NCI-H446 treated with DMSO at 0.1 percent for 48 hours (cell line): ENCODE measurements around the gene IRF3.
"Not testable (repeated sequence)": the region's sequence is repeated elsewhere in the genome, so short reads cannot be mapped to it uniquely, and the experiment has no call there.

Experiments
- DNase-seq: peaks from one replicate; lab custom pipeline; 2025; lab: John Stamatoyannopoulos, UW

IRF3 gene

GRCh38 chr19:49645995-49646394 is 19.7 kb downstream of the IRF3 start:
- no peak for DNase-seq

- DNase-seq: no peak
Observed at GRCh38 chr19:49645592-49645991, 20.1 kb downstream of the IRF3 start.

DNA sequence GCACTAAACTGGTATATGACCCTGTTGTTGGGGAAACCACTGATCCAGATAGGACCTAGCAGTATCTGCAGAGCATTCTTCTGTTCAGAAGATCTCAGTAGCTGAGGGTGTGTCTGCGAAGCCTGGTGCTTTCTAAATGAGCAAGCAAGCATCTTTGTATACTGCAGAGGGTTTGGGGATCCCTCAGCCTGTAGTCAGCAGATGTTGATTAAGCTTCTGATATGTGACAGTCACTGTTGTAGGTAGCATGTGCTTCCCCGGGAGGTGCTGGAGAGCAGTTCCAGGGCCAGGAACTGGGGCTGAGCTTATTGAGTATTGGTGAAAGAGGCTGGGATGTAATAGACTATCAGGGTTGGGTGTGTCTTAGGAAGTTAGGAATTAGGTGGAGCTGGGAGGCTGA is 22.2 kb downstream of the IRF3 start:
- DNase-seq: no peak

- no peak for DNase-seq
Observed at GRCh38 chr19:49642492-49643035, 23.1 kb downstream of the IRF3 start.

DNA sequence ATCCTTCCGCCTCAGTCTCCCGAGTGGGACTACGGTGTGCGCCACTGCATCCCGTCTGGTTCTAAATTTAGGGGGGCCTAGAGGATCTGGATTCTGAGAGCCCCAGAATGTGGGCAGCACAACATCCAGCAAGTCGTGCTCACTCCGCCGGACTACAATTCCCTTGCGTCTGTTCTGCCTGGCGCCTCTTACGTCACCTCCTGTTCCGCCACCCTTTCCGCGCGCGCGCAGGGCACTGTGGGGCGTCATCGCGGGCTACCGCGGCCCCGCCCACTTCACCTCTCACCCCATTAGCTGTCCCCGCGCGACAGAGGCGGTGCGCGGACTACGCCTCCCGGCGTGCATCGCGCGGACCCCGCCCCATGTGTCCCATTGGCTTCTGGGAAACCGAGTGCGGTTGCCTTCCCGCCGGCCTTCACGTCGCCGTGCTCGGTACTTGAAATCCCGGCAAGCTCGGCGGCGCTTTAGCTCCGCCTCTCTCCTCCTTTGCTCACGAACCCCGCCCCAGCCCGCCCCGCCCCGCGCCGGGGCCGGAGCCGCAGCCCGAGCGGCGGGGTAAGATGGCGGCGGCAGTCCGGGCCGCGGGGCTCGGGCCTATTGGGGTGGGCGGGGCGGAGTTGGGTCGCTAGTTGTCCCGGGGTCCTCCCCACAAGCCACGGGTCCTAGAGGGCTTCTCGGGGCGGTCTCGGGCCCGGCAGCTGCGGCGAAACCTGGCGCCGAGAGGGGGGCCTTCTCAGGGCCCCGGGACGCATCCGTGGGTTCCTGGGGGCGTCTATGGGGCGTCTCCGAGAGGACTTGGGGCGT is 23.8 kb downstream of the IRF3 start, which contains the start of gene SCAF1:
SCAF1 (plus strand) TSS at position 522 of the 804 bp plus-strand sequence. CDS start 2,818 bp downstream, outside the sequence.
- DNase-seq: peak; percentile 99

GRCh38 chr19:49640113-49640898 is 25.4 kb downstream of the IRF3 start, which contains the start of gene RRAS:
RRAS (minus strand) TSS chr19:49640143; CDS start chr19:49640098, 45 bp downstream.
- peak; percentile 100 for DNase-seq

- no peak for DNase-seq
Observed at GRCh38 chr19:49639401-49640112, 26.1 kb downstream of the IRF3 start.

DNA sequence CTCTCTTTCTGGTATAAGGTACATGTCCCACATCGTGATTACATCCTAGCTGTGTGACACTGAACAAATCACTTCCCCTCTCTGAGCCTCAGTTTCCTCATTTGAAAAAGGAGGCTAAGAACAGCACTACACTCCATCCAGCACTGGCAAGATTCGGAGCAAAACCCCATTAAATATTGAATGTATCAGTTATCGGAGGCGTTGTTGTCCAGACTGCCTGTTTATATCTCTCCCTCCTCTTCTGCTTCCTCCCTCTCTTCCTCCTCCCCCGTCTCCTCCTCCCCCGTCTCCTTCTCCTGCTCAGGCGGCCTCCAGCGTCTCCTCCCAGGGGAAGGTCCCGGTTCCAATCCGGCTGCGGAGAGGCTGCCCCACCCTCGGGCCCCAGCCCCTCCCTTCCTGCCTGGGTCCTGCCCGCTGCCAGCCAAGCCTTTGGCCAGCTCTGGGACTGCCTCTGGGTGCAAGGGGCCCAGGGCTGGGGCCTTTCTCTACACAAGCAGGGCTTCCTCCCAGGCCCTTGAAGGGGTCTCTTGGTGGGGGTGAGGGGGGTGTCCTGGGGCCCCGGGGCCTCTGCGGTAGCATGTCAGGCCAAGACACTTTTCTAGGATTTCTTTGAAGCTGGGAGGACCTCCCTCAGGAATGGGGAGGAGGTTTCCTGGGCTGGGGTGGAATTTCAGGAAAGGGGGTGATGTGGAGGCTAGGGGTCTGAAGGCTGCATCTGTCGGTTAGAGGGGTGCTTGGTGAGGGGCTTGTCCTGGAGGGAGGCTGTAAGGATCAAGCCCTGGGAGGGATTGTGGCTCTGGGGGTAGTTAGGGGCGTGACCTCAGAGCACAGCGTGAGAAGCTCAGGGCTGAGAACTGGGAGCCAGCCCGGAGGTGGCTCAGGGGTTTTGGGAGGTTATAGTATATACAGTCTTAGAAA is 27.6 kb downstream of the IRF3 start:
- no peak for DNase-seq

- DNase-seq: no peak
Observed at GRCh38 chr19:49636233-49636932, 29.3 kb downstream of the IRF3 start.

DNA sequence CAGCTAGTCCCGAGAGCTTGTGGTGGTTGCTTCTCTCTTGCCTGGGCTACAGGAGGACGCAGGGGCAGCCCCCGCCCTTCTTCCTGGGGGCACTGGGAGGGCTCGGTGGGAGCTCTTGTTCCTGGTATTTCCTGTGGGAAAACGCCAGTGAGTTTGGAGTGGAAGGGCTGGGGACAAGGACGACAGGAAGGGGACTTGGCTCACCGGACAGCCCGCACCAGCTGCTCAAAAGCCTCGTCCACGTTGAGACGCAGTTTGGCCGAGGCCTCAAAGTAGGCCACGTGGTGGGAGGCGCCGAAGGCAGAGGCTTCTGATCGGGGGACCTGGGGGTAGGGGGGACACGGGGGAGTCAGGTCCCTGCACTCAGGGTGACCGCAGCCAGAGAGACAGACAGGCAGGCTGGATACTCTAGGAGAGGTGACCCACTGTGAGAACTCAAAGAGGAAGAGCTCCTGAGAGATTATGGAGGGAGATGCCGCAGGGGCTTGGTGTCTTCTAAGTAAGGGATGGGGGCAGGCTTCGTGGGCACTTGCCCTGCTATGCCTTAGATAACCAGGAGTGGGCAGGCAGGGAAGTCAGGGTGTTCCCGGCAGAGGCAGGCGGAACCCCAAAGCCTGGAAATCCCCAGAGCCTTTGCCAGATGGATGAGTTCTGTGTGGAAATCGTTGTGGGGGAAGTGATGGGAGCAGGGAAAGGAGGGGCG is 30.0 kb downstream of the IRF3 start:
- DNase-seq: no peak

DNA sequence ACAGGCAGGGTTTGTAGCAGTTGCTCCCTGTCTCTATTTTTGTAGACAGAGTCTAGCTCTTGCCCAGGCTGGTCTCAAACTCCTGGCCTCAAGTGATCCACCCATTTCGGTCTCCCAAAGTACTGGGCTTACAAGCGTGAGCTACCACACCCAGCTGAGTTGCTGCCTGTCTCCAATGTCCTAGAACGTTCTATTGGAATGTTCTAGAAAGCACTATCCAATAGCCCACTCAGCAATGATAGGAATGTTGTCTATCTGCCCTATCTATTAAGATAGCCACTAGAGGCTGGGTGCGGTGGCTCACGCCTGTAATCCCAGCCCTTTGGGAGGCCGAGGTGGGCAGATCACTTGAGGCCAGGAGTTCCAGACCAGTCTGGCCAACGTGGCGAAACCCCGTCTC is 32.4 kb downstream of the IRF3 start:
- not testable (repeated sequence) for DNase-seq

DNA sequence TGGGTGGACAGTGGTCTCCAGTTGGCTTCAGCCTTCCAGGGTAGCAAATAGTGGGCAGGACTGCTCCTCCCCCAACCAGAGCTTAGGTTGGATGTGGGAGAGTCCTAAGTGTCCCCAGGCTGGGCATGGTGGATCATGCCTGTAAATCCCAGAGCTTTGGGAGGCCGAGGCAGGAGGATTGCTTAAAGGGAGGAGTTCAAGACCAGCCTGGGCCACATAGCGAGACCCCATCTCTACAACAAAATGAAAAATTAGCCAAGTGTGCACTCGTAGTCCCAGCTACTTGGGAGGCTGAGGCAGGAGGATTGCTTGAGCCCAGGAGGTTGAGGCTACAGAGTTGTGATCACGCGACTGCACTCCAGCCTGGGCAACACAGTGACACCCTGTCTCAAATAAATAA is 33.1 kb downstream of the IRF3 start:
- DNase-seq: no peak

- DNase-seq: no peak
Observed at GRCh38 chr19:49631610-49632192, 34.0 kb downstream of the IRF3 start.

- no peak for DNase-seq
Observed at GRCh38 chr19:49631014-49631588, 34.6 kb downstream of the IRF3 start.

- no peak for DNase-seq
Observed at GRCh38 chr19:49629659-49630058, 36.0 kb downstream of the IRF3 start.

DNA sequence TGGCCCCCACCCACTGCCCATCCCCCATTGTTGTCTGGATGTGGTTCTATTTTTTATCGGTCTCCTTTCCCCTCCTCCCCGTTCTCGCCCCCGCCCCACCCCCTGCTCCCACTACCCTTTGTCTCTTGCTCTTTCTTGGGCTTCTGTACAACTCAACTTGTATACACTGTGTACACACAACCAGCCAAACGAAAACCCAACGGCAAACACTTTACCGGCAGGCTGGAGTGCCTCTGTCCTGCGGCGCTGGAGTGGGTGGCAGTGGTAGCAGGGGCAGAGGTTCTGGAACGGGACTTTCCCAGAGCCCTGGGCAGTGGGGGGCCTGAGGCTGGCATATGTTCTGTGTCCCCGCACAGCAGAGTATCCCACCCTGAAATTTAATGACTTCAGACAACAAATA is 39.4 kb downstream of the IRF3 start:
- no peak for DNase-seq

- DNase-seq: no peak
Observed at GRCh38 chr19:49624967-49625910, 40.4 kb downstream of the IRF3 start.

GRCh38 chr19:49617860-49618259 is 47.8 kb downstream of the IRF3 start:
- not testable (repeated sequence) for DNase-seq
